ENCODE data around the gene STK38L.

The STK38L gene

GRCh38 chr12:27300226-27300625, 56.1 kb downstream of the STK38L start:
- no peak for DNase-seq (ENCODE audit: low spot score)
- no peak for TF ChIP-seq CTCF (IDR thresholded peaks at IDR 0.05; ENCODE audit: borderline replicate concordance, control extremely low read depth, extremely low read depth, insufficient read depth, missing control alignments)
- in situ Hi-C loops (cut with MboI; ENCODE audit: low sequenced_read_pairs, unreplicated experiment) = no loop called here

GRCh38 chr12:27303139-27304111, 59.3 kb downstream of the STK38L start:
- in situ Hi-C loops (cut with MboI; ENCODE audit: low sequenced_read_pairs, unreplicated experiment) = no loop called here
- no peak for DNase-seq (ENCODE audit: low spot score)
- no peak for TF ChIP-seq CTCF (IDR thresholded peaks at IDR 0.05; ENCODE audit: borderline replicate concordance, control extremely low read depth, extremely low read depth, insufficient read depth, missing control alignments)

- TF ChIP-seq CTCF (IDR thresholded peaks at IDR 0.05; ENCODE audit: borderline replicate concordance, control extremely low read depth, extremely low read depth, insufficient read depth, missing control alignments) = no peak
- in situ Hi-C loops (cut with MboI; ENCODE audit: low sequenced_read_pairs, unreplicated experiment) = no loop called here
- DNase-seq (ENCODE audit: low spot score) = no peak
Observed at GRCh38 chr12:27304856-27305255, 60.8 kb downstream of the STK38L start.

GRCh38 chr12:27305673-27306456, 61.8 kb downstream of the STK38L start:
- DNase-seq (ENCODE audit: low spot score) = no peak
- in situ Hi-C loops (cut with MboI; ENCODE audit: low sequenced_read_pairs, unreplicated experiment) = no loop called here
- no peak for TF ChIP-seq CTCF (IDR thresholded peaks at IDR 0.05; ENCODE audit: borderline replicate concordance, control extremely low read depth, extremely low read depth, insufficient read depth, missing control alignments)

GRCh38 chr12:27309293-27309994, 65.4 kb downstream of the STK38L start:
- DNase-seq (ENCODE audit: low spot score) = no peak
- in situ Hi-C loops (cut with MboI; ENCODE audit: low sequenced_read_pairs, unreplicated experiment) = no loop called here
- TF ChIP-seq CTCF (IDR thresholded peaks at IDR 0.05; ENCODE audit: borderline replicate concordance, control extremely low read depth, extremely low read depth, insufficient read depth, missing control alignments) = no peak

GRCh38 chr12:27309995-27310315, 65.9 kb downstream of the STK38L start:
- in situ Hi-C loops (cut with MboI; ENCODE audit: low sequenced_read_pairs, unreplicated experiment) = no loop called here
- no peak for DNase-seq (ENCODE audit: low spot score)
- no peak for TF ChIP-seq CTCF (IDR thresholded peaks at IDR 0.05; ENCODE audit: borderline replicate concordance, control extremely low read depth, extremely low read depth, insufficient read depth, missing control alignments)
